ENCODE data around the gene NUTF2. TPM values are rescaled to one million over a fixed set of nuclear protein-coding genes. Genes with fewer than 3 reads are reported as not detected.

The NUTF2 gene
- polyA plus RNA-seq, 1 experiment, result 151 TPM

DNA sequence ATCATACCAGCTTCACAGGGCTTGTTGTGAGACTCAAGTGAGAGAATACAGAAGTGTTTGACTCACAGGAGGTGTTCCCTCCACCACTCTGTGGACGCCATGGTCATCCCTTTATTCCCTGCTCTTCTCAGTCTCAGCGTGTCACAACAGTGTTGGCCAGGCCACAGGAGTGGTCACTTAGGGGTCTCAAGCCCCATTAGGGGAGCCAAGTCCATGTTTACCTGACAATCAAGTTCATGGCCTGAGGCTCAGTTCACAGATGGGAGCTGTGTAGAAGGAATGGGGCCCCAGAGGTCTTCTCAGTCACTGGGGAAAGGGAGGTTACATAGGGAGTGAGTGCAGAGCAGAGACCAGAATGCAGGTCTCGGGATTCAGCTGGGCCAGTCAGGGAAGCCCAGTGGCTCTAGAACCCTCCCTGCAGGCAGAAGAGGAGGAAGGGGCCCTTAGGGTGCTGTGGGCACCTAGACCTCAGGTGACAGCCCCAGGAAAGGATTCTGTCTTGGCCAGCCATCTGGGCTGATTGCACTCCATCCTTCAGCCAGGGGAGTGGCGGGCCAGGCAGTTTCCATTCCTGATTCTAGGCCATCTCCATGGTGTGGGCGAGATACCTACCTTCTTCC, 10.3 kb downstream of the NUTF2 start:
- POLR2A ChIA-PET, result interaction anchor here (0.6 kb wide), 1 partner anchor 35 kb away, joined by 3 read pairs; no protein-coding TSS in a partner anchor
- TF ChIP-seq, protein P1, sequence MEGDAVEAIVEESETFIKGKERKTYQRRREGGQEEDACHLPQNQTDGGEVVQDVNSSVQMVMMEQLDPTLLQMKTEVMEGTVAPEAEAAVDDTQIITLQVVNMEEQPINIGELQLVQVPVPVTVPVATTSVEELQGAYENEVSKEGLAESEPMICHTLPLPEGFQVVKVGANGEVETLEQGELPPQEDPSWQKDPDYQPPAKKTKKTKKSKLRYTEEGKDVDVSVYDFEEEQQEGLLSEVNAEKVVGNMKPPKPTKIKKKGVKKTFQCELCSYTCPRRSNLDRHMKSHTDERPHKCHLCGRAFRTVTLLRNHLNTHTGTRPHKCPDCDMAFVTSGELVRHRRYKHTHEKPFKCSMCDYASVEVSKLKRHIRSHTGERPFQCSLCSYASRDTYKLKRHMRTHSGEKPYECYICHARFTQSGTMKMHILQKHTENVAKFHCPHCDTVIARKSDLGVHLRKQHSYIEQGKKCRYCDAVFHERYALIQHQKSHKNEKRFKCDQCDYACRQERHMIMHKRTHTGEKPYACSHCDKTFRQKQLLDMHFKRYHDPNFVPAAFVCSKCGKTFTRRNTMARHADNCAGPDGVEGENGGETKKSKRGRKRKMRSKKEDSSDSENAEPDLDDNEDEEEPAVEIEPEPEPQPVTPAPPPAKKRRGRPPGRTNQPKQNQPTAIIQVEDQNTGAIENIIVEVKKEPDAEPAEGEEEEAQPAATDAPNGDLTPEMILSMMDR (IDR thresholded peaks at IDR 0.05; ENCODE audit: low read depth, low read length), result no peak
- no peak for DNase-seq (ENCODE audit: low read depth, low spot score)
- Histone ChIP-seq H3K9me3 (ENCODE audit: control insufficient read depth, insufficient read depth, low read length) (no peaks in the 10 kb centered on the region), H3K4me3 (ENCODE audit: low read depth, low read length) (no peak overlapping the region), H3K27me3 (ENCODE audit: control insufficient read depth, insufficient read depth, low read length) (no peaks in the 10 kb centered on the region), H3K27ac (ENCODE audit: low read depth, low read length) (peak overlapping the region; percentile 3)
- CTCF ChIA-PET, result interaction anchor here (1.0 to 1.8 kb wide), 2 partner anchors 27 to 40 kb away, joined by 3 to 5 read pairs; no protein-coding TSS in a partner anchor

DNA sequence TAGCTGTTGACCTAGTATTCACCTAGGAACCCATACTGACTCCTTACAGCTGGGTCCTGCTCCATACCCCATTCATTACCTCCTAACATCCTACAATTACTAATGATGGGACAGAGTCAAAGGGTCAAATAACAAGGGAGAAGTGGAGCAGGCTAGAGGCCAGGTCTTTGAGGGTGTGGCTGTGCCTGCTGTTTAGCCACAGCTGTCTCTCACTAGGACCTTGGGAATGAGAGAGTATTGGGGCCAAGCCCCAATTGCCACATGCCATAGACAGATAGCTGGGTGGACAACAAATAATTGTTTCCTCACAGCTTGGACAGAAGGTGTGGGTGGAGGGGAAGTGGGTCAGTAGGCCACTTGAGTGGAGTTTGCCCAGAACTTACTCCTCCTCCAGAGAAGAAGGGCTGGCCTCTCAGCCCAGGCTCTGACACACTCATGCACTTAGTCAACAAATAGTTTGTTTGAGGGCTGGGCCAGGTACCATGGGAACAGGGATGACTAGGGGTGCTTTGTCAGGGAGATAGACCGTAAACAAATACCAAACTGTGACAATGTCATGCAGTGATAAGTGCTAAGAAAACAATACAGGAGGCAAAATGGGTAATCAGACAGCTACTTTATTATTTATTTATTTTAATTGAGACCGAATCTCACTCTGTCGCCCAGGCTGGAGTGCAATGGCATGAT, 11.0 kb downstream of the NUTF2 start:
- TF ChIP-seq, protein P1 (IDR thresholded peaks at IDR 0.05; ENCODE audit: low read depth, low read length), result no peak
- CTCF ChIA-PET, result interaction anchor here (1.0 to 1.8 kb wide), 2 partner anchors 26 to 41 kb away, joined by 3 to 5 read pairs; no protein-coding TSS in a partner anchor
- no peak overlapping the region for H3K4me3 ChIP-seq (ENCODE audit: low read depth, low read length)
- POLR2A ChIA-PET, result interaction anchor here (0.5 to 0.6 kb wide), 2 partner anchors 34 to 236 kb away, joined by 3 to 4 read pairs; no protein-coding TSS in a partner anchor
- no peaks in the 10 kb centered on the region for H3K27me3 ChIP-seq (ENCODE audit: control insufficient read depth, insufficient read depth, low read length)
- peak overlapping the region; percentile 73 for H3K27ac ChIP-seq (ENCODE audit: low read depth, low read length)
- peak; percentile 48 for DNase-seq (ENCODE audit: low read depth, low spot score)
- no peaks in the 10 kb centered on the region for H3K9me3 ChIP-seq (ENCODE audit: control insufficient read depth, insufficient read depth, low read length)

DNA sequence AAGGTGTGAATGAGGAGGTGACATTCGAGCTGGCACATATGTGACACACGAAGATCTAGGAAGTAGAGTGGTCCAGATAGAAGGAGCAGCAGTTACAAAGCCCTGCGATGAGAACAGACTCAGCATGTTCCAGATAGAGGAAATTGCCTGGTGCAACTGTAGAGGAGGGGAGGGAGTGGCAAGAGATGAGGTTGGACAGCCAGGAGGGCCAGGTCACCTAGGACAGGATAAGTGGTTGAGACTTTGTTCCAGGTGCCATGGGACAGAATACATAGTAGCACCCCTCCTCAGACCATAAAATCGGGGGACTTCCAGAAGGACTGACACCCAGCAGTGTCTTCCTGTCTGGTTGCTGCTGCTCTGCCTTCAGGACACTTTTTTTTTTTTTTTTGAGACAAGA, 11.8 kb downstream of the NUTF2 start:
- no peak for DNase-seq (ENCODE audit: low read depth, low spot score)
- POLR2A ChIA-PET, result no interaction called here
- H3K27me3 ChIP-seq (ENCODE audit: control insufficient read depth, insufficient read depth, low read length), result no peaks in the 10 kb centered on the region
- CTCF ChIA-PET, result interaction anchor here (0.5 to 0.6 kb wide), 2 partner anchors 70 to 388 kb away, joined by 3 to 5 read pairs; no protein-coding TSS in a partner anchor
- H3K4me3 ChIP-seq (ENCODE audit: low read depth, low read length), result no peak overlapping the region
- H3K27ac ChIP-seq (ENCODE audit: low read depth, low read length), result peak overlapping the region; percentile 73
- no peaks in the 10 kb centered on the region for H3K9me3 ChIP-seq (ENCODE audit: control insufficient read depth, insufficient read depth, low read length)
- TF ChIP-seq, protein P1 (IDR thresholded peaks at IDR 0.05; ENCODE audit: low read depth, low read length), result no peak

- Histone ChIP-seq H3K9me3 (ENCODE audit: control insufficient read depth, insufficient read depth, low read length) (no peaks in the 10 kb centered on the region), H3K4me3 (ENCODE audit: low read depth, low read length) (no peak overlapping the region), H3K27me3 (ENCODE audit: control insufficient read depth, insufficient read depth, low read length) (no peaks in the 10 kb centered on the region), H3K27ac (ENCODE audit: low read depth, low read length) (peak overlapping the region; percentile 3)
- ChIA-PET POLR2A (interaction anchor here (1.8 kb wide), 1 partner anchor 14 kb away, joined by 9 read pairs; the partner anchor contains the start of genes CENPT and NUTF2), CTCF (interaction anchor here (0.8 to 1.7 kb wide), 3 partner anchors 23 to 45 kb away, joined by 3 to 7 read pairs (median 4); partner anchors contain the start of gene NRN1L)
- no peak for DNase-seq (ENCODE audit: low read depth, low spot score)
- TF ChIP-seq, protein P1 (IDR thresholded peaks at IDR 0.05; ENCODE audit: low read depth, low read length), result no peak
These were observed 14.1 kb downstream of the NUTF2 start for GRCh38 chr16:67860589-67861398.
